ENCODE results near the gene TCFL5.

GRCh38 chr20:62843656-62844055 lies 18.0 kb downstream of the TCFL5 start:
- TF ChIP-seq POLR2A (IDR thresholded peaks at IDR 0.05) (no peak), CTCF (IDR thresholded peaks at IDR 0.05) (no peak), POLR2AphosphoS5 (IDR thresholded peaks at IDR 0.05) (no peak)
